Small intestine (tissue), 7 donors: ENCODE measurements around the gene CHST12. TPM values are rescaled to one million over a fixed set of nuclear protein-coding genes. Genes with fewer than 3 reads are reported as not detected.
"Not testable (repeated sequence)": the region's sequence is repeated elsewhere in the genome, so short reads cannot be mapped to it uniquely, and the experiment has no call there.

ENCODE experiments used
- DNase-seq, 2 donors: peaks; one replicate each; pipeline versions ENCODE4 v3.0.0 to v3.0.0-alpha.2; 2013
- FAIRE-seq: peaks from 2 replicates; lab custom pipeline; 2012; peaks lifted over from hg19 to GRCh38; lab: Jason Lieb, UNC
- H3K27ac ChIP-seq, 3 donors: one replicate each; pipeline ENCODE4 v1.5.1; 2013; ENCODE audit warnings: low read length in 2 of 3, mild to moderate bottlenecking in 2 of 3, control low read depth in 1 of 3, inconsistent platforms in 1 of 3, low read depth in 1 of 3, moderate library complexity in 1 of 3
- H3K27me3 ChIP-seq, 3 donors: one replicate each; pipeline ENCODE4 v1.6.1; 2013; ENCODE audit warnings: low read length in 3 of 3, inconsistent platforms in 1 of 3; ENCODE audit not compliant: control insufficient read depth in 3 of 3, insufficient read depth in 3 of 3
- H3K36me3 ChIP-seq, 3 donors: one replicate each; pipeline ENCODE4 v1.6.1; 2013; ENCODE audit warnings: low read length in 3 of 3, inconsistent platforms in 1 of 3, low read depth in 1 of 3, mild to moderate bottlenecking in 1 of 3, moderate library complexity in 1 of 3; ENCODE audit not compliant: control insufficient read depth in 3 of 3, insufficient read depth in 2 of 3
- H3K4me1 ChIP-seq, 3 donors: one replicate each; pipeline ENCODE4 v1.6.1; 2013; ENCODE audit warnings: low read length in 2 of 3, inconsistent platforms in 1 of 3, low read depth in 1 of 3, mild to moderate bottlenecking in 1 of 3, moderate library complexity in 1 of 3; ENCODE audit not compliant: control insufficient read depth in 3 of 3, insufficient read depth in 2 of 3
- H3K4me3 ChIP-seq, 3 donors: one replicate each; pipeline ENCODE4 v1.5.1; 2013; ENCODE audit warnings: low read length in 3 of 3, control low read depth in 1 of 3, inconsistent platforms in 1 of 3, low read depth in 1 of 3, mild to moderate bottlenecking in 1 of 3, moderate library complexity in 1 of 3
- H3K9me3 ChIP-seq, 2 donors: one replicate each; pipeline ENCODE4 v1.6.1; 2013; ENCODE audit warnings: low read depth in 1 of 2, low read length in 1 of 2; ENCODE audit not compliant: control insufficient read depth in 2 of 2, insufficient read depth in 1 of 2
- WGBS, 3 donors: extraction: QIAGEN DNeasy Blood & Tissue Kit; methylation state at CpG; one replicate each; pipeline ENCODE4 v1.1.7; 2013; 5-methylcytosine and 5-hydroxymethylcytosine counted together
- polyA plus RNA-seq, 4 donors: library from polyadenylated mRNA; stranded (reverse) in 3 of 4; unstranded in 1 of 4; fragments of 200-250 nt in 3 of 4; fragments of 120-200 nt in 1 of 4; gene quantifications; one replicate each; pipeline versions ENCODE4 v1.2.1 to v1.2.3, GENCODE V29; 2013
- donor health status: healthy with polysubstance abuse.
- donor health status: control.
- donor health status: control.
- donor health status: Bipolar disorder and iron deficiency.
- donor health status: healthy.

CHST12 gene
- polyA plus RNA-seq, 4 donors = 1.8 to 10.9 (median 6.8) TPM

DNA sequence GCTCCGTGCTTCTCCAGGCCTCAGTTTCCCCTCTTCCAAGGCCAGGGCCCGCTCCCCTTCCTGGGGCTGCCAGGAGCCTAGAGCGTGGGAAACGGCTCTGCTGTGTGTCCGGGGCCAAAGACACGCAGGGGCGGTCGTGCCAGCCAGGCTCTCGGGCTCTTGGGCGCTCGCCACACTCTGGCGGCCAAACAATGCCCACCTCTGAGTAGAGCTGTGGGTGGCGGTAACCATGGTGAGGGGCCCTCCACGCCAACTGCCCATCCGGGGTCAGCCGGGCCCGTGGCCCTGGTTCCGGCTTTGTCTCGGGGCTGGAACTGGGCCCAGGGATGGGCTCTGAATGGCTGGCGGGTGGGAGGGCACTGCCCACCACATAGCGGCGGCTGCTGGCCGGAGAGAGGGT lies 56.8 kb downstream of the CHST12 start:
- WGBS, 3 donors = 86 to 88% (median 87%) methylated on average over 23 of the region's 23 CpGs
- no peaks in the 10 kb centered on the region for H3K27me3 ChIP-seq
- no peak overlapping the region for H3K27ac ChIP-seq
- H3K4me3 ChIP-seq = no peak overlapping the region
- DNase-seq (no peak), FAIRE-seq (no peak)
- H3K9me3 ChIP-seq = peaks cover 0 to 3% of the 10 kb centered on the region in 2 donors
- no peaks in the 10 kb centered on the region for H3K4me1 ChIP-seq
- H3K36me3 ChIP-seq = no peaks in the 10 kb centered on the region

DNA sequence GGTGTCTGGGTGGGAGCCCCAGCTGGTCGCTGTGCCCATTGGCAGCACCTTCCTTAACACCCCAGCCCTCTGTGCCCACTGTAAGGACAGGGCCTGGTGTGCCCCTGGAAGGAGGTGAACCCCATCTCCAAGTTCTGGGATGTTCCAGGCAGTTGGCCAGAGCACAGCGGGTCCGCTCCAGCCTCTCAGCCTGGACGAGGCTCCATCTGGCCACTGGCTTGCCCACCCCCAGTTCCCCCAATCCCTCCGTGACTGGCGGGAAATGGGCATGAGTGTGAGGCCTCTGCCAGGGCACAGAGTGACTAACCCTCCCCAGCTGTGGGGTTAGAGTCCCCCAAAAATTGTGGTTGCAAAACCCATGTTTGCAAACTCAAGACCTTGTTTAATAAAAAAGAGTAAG lies 57.2 kb downstream of the CHST12 start:
- 79 to 90% (median 87%) methylated on average over 6 of the region's 6 CpGs for WGBS, 3 donors

DNA sequence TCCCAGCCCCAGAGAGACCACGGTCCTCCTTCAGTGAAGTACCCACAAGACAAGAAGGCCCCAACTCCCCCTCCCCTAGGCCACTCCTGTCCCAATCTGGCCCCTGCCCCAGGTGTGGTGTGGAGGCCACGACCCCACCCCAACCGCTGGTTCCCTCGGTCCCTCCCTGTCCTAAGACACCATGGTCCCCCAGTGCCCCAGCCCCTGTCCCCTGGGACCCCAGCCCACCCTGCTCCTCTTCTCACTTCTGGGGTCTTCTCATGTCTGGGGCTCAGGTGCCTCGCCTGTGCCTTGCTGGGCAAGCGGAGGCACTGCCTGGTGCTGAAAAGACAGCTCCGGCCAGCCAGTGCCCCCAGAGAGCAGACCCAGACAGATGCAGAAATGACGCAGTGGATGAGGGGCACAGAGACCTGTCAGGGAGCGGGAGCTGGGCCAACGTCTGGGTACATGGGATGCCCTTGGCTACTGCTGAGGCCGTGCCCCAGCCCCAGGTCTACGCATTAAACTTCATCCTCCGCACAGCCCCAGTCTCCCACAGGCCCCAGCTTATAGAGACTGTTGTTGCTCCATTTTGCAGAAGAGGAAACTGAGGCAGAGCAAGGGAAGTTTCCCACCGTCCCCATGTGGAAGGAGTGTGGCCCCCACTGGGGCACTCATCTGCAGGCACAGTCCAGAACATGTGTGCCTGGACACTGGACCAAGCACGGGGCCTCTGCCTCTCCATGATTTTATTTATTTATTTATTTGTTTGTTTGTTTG lies 58.0 kb downstream of the CHST12 start:
- WGBS, 3 donors = 71 to 82% (median 80%) methylated on average over 15 of the region's 15 CpGs
- Histone ChIP-seq H3K27me3 (no peaks in the 10 kb centered on the region), H3K27ac (no peak overlapping the region), H3K4me3 (no peak overlapping the region), H3K9me3 (peaks cover 0 to 3% of the 10 kb centered on the region in 2 donors), H3K36me3 (no peaks in the 10 kb centered on the region), H3K4me1 (no peaks in the 10 kb centered on the region)
- FAIRE-seq = no peak
- no peak for DNase-seq

More for the DNA sequence above, 57.2 kb downstream of the CHST12 start:
- DNase-seq (no peak), FAIRE-seq (no peak)
- no peak overlapping the region for H3K27ac ChIP-seq
- H3K36me3 ChIP-seq = no peaks in the 10 kb centered on the region
- H3K4me1 ChIP-seq = no peaks in the 10 kb centered on the region
- peaks cover 0 to 3% of the 10 kb centered on the region in 2 donors for H3K9me3 ChIP-seq
- no peaks in the 10 kb centered on the region for H3K27me3 ChIP-seq
- H3K4me3 ChIP-seq = no peak overlapping the region

DNA sequence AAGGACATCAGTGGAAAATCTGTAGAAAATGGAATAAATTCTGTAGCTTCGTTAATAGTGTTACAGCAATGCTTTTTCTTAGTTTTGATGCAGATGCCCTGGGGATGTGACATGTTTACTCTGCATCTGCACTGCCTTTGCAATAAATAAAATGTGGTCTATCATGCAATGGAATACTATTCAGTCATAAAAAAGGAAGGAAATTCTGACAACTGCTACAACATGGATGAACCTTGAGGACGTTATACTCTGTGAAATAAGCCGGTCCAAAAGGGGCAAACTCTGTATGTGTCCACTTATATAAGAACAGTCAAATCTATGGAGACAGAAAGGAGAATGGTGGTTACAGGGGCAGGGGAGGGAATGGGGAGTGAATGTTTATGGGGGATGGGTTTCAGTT lies 59.3 kb downstream of the CHST12 start:
- WGBS, 3 donors = 86 to 89% (median 86%) methylated on average over 3 of the region's 3 CpGs
- Histone ChIP-seq H3K9me3 (peaks cover 0 to 3% of the 10 kb centered on the region in 2 donors), H3K4me3 (no peak overlapping the region), H3K4me1 (no peaks in the 10 kb centered on the region), H3K36me3 (no peaks in the 10 kb centered on the region), H3K27me3 (no peaks in the 10 kb centered on the region), H3K27ac (no peak overlapping the region)
- FAIRE-seq (no peak), DNase-seq (no peak)

- Histone ChIP-seq H3K4me3 (no peak overlapping the region), H3K36me3 (no peaks in the 10 kb centered on the region), H3K27ac (no peak overlapping the region), H3K4me1 (no peaks in the 10 kb centered on the region), H3K27me3 (no peaks in the 10 kb centered on the region), H3K9me3 (peaks cover 0 to 3% of the 10 kb centered on the region in 2 donors)
- 75 to 87% (median 82%) methylated on average over 12 of the region's 12 CpGs for WGBS, 3 donors
- no peak for DNase-seq
- FAIRE-seq = no peak
Measured at GRCh38 chr7:2465928-2466327, 62.5 kb downstream of the CHST12 start.

DNA sequence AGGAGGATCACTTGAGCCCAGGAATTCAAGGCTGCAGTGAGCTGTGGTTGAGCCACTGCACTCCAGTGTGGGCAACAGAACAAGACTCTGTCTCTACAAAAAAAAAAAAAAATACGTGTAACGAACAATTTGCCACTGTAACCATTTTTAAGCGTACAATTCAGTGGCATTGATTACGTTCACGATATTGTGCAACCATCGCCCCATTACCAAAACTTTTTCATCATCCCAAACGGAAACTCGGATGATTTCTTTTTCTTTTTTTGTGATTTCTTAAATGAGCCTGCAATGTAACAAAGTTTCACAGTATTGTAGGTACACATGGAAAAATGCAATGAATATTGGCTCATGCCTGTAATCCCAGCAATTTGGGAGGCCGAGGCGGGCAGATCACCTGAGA lies 63.3 kb downstream of the CHST12 start:
- FAIRE-seq (no peak), DNase-seq (no peak)
- Histone ChIP-seq H3K27ac (no peak overlapping the region), H3K36me3 (no peaks in the 10 kb centered on the region), H3K4me1 (no peaks in the 10 kb centered on the region), H3K4me3 (no peak overlapping the region), H3K9me3 (peaks cover 0 to 3% of the 10 kb centered on the region in 2 donors), H3K27me3 (no peaks in the 10 kb centered on the region)
- 92 to 96% (median 94%) methylated on average over 10 of the region's 10 CpGs for WGBS, 3 donors

DNA sequence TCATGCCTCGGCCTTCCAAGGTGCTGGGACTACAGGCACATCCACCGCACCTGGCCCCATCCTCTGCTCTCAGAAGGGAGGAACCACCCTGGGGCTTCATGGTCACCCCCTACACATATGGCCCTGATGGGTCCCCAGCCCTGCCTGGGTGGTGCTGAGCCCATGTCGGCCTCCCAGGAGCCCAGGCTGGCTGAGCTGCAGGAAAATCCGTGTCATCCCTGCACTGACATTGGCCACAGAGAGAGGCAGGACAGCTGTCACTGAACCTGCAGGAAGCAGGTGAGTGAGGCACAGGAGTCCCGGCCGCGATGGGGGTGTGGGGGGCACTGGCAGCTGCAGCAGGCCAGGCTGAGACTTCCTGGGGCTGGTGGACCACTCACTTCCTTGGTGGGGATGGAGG lies 64.8 kb downstream of the CHST12 start:
- Histone ChIP-seq H3K4me1 (no peaks in the 10 kb centered on the region), H3K4me3 (no peak overlapping the region), H3K27ac (no peak overlapping the region), H3K27me3 (no peaks in the 10 kb centered on the region), H3K9me3 (no peaks in the 10 kb centered on the region), H3K36me3 (no peaks in the 10 kb centered on the region)
- WGBS, 3 donors = 64 to 82% (median 70%) methylated on average over 7 of the region's 7 CpGs
- FAIRE-seq (no peak), DNase-seq (no peak)

- not testable (repeated sequence) for H3K27me3 ChIP-seq, H3K9me3 ChIP-seq, H3K36me3 ChIP-seq, H3K4me3 ChIP-seq, H3K27ac ChIP-seq, DNase-seq, H3K4me1 ChIP-seq, FAIRE-seq
- 58 to 79% (median 65%) methylated on average over 7 to 9 of the region's 9 CpGs for WGBS, 3 donors
Measured at GRCh38 chr7:2469460-2470203, 66.2 kb downstream of the CHST12 start.
